WERI-Rb-1 (cell line): ENCODE measurements around the gene SYNC.

ENCODE experiments used
- DNase-seq: peaks from one replicate; pipeline ENCODE4 v3.0.0-alpha.2; 2020
- H3K27ac ChIP-seq: fragments of 250-450 bp; sonication (Bioruptor Pico); 2 replicates; pipeline ENCODE4 v1.5.1; 2020; ENCODE audit warnings: mild to moderate bottlenecking, moderate library complexity
- H3K27me3 ChIP-seq: fragments of 250-450 bp; sonication (Bioruptor Pico); 2 replicates; pipeline ENCODE4 v1.5.1; 2021; ENCODE audit warnings: mild to moderate bottlenecking, low read depth, moderate library complexity; ENCODE audit not compliant: insufficient read depth, severe bottlenecking
- H3K36me3 ChIP-seq: fragments of 250-450 bp; sonication (Bioruptor Pico); 2 replicates; pipeline ENCODE4 v1.5.1; 2020; ENCODE audit warnings: mild to moderate bottlenecking, moderate library complexity
- H3K4me3 ChIP-seq: 2 replicates; pipeline ENCODE4 v1.5.1; 2011; ENCODE audit warnings: low read depth, mild to moderate bottlenecking, control low read depth, low read length
- H3K9me3 ChIP-seq: fragments of 250-450 bp; sonication (Bioruptor Pico); 2 replicates; pipeline ENCODE4 v1.5.1; 2021; ENCODE audit warnings: mild to moderate bottlenecking, moderate library complexity; ENCODE audit not compliant: severe bottlenecking
- TF ChIP-seq, protein P1 (sequence below): IDR thresholded peaks from 2 replicates; pipeline ENCODE4 v1.5.1; 2011; ENCODE audit warnings: low read depth, mild to moderate bottlenecking, control low read depth, inconsistent platforms, low read length

The SYNC gene

DNA sequence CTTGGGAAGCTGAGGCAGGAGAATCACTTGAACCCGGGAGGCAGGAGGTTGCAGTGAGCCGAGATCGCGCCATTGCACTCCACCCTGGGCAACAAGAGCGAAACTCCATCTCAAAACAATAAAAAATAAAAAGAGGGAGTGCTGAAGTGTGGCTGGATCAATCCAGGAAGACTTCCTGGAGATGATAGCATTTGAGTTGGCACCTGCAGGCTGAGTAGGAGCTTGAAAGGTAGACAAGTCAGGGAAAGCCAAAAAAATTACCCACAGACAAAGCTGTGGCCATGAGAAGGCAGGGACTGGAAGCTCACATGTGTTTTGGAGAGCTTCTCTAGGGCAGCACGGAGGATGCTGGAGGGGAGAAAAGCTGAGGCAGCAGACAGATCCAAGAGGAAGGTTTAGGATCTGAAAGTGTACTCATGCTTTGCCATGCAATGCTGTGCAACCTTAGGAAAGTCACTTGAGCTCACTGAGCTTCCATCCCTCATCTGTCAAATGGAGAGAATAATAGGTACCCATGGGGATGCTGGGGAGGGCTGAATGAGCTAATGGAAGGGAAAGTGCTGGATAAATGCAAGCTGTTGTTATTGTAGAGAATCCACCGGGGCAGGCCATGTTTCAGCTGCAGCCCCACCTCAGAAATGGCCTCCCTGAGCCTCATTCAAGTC lies 26.0 kb upstream of the SYNC start:
- TF ChIP-seq, protein P1, sequence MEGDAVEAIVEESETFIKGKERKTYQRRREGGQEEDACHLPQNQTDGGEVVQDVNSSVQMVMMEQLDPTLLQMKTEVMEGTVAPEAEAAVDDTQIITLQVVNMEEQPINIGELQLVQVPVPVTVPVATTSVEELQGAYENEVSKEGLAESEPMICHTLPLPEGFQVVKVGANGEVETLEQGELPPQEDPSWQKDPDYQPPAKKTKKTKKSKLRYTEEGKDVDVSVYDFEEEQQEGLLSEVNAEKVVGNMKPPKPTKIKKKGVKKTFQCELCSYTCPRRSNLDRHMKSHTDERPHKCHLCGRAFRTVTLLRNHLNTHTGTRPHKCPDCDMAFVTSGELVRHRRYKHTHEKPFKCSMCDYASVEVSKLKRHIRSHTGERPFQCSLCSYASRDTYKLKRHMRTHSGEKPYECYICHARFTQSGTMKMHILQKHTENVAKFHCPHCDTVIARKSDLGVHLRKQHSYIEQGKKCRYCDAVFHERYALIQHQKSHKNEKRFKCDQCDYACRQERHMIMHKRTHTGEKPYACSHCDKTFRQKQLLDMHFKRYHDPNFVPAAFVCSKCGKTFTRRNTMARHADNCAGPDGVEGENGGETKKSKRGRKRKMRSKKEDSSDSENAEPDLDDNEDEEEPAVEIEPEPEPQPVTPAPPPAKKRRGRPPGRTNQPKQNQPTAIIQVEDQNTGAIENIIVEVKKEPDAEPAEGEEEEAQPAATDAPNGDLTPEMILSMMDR, result no peak
- no peak overlapping the region for H3K4me3 ChIP-seq
- no peak for DNase-seq
- no peaks in the 10 kb centered on the region for H3K9me3 ChIP-seq
- H3K27ac ChIP-seq, result no peak overlapping the region
- no peaks in the 10 kb centered on the region for H3K36me3 ChIP-seq
- no peaks in the 10 kb centered on the region for H3K27me3 ChIP-seq

DNA sequence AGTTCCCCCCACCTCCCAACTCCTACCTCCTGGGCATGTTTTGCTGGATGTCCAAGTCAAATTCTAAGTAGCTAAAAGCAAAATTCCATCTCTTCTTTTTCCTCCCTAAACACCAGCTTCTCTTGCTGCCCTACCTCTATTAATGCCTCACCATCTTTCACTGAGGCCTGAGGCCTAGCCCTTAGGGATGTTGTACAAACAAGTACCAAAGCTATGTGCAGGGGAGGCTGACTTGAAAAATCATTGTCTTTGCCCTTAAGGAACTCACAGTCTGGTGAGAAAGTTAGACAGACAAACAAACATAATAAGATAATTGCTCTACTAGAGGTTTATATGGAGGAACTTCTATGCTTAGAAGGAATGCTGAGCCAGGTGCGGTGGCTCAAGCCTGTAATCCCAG lies 25.3 kb upstream of the SYNC start:
- no peaks in the 10 kb centered on the region for H3K9me3 ChIP-seq
- H3K36me3 ChIP-seq, result no peaks in the 10 kb centered on the region
- no peak overlapping the region for H3K27ac ChIP-seq
- H3K4me3 ChIP-seq, result no peak overlapping the region
- no peaks in the 10 kb centered on the region for H3K27me3 ChIP-seq
- TF ChIP-seq, protein P1, result no peak
- no peak for DNase-seq

DNA sequence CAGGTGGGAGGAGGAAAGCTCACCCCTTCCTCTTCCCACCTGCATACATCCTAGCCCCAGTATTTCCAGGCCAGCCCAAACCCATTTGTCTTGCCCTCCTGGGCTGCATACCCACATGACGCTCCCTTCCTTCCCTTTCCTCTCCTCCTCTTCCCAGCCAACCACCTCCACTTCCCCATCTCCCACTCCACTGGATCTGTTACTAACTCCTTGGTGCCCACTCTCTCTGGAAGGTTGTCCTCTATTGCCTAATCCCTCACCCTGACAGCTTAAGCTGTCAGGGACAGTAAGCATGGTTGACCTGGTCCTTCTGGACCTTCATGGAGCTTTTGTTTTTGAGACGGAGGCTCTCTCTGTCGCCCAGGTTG lies 23.0 kb upstream of the SYNC start:
- Histone ChIP-seq H3K4me3 (no peak overlapping the region), H3K27ac (no peak overlapping the region), H3K9me3 (no peaks in the 10 kb centered on the region), H3K27me3 (no peaks in the 10 kb centered on the region), H3K36me3 (no peaks in the 10 kb centered on the region)
- DNase-seq, result no peak
- TF ChIP-seq, protein P1, result no peak

DNA sequence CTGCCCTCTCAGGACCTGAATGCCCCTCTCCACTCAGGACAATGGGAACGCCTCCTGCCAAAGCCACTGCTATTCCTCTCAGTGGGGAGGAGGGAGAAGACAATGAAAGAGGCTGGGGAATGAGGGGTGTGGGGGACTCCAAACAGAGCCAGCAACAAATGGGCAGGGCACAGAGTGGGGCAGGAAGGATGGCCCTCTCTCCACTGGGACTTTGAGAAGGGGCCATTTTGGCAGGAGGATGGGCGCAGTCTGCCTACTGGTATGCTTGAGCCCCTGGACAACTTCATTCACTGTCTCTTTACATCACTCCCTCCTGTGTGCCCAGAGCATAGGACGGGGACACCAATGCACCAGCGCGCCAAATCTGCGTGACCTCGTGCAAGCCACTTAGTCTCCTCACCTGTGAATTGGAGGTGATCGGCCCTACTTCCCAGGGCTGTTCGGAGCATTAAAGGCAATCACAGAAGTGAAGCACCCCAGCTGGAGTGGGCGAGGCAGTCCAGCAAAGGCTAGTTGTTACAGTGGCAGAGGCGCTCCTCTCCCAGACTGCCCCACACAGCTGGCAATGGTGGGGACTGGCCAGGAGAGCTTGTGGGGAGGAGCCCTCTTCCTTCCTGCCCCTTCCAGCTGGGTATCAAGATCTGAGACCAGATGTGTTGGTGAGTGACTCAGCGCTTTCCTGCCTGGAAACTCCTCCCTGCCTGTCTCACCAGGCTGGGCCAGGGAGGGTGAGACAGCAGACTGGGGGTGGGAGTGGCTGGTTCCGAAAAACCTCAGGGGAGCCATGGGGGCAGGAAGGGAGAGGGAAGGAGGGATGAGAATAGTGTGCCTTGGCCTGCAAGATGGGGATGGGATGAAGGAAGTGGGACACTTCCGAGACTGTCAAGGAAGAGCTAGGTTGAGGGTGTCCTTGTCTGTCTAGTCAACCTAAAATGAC lies 22.4 kb upstream of the SYNC start:
- no peak for DNase-seq
- Histone ChIP-seq H3K27ac (no peak overlapping the region), H3K9me3 (no peaks in the 10 kb centered on the region), H3K27me3 (no peaks in the 10 kb centered on the region), H3K36me3 (no peaks in the 10 kb centered on the region), H3K4me3 (no peak overlapping the region)
- TF ChIP-seq, protein P1, result no peak

DNA sequence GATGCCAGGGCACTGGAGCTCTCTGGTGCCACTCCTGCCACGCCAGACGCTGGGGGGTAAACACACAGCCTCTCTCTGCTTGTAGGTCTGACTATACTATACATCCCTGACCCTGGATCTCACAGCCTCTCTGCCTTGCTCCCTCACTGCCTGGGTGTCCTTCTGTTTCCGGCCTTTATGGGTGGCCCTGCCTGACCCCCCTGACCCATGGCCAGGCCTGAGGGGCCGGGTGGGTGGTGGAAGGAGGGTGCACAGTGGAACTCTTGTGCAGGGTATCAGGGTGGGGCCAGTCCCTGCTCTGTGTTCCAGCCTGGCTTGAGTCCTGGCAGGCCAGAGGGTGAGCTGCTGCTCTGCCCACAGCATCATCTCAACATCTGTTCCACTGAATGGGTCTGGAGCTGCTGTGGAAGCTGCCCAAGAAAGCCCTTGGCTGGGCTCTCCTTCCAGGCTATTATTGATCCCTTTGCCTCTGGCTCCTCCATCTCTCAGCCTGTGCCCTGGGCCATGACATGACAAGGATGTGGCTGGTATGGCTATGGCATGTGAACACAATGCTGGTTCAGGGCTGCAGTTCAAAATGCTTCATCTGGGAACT lies 17.2 kb upstream of the SYNC start:
- H3K27me3 ChIP-seq, result no peaks in the 10 kb centered on the region
- DNase-seq, result no peak
- H3K27ac ChIP-seq, result no peak overlapping the region
- H3K4me3 ChIP-seq, result no peak overlapping the region
- no peaks in the 10 kb centered on the region for H3K9me3 ChIP-seq
- no peaks in the 10 kb centered on the region for H3K36me3 ChIP-seq
- TF ChIP-seq, protein P1, result no peak
